Measurements from ENCODE around the gene SEC16A. TPM values are rescaled to one million over a fixed set of nuclear protein-coding genes. Genes with fewer than 3 reads are reported as not detected.

SEC16A gene
- total RNA-seq, 1 donor = 39.4 TPM

GRCh38 chr9:136421791-136422190 is 61.0 kb downstream of the SEC16A start:
- no peak overlapping the region for H3K4me3 ChIP-seq (ENCODE audit: low read depth, low read length)
- no peak for DNase-seq (ENCODE audit: low read depth)
- no peak for TF ChIP-seq CTCF (IDR thresholded peaks at IDR 0.05; ENCODE audit: insufficient read depth, low read length)

GRCh38 chr9:136419092-136419420 is 63.8 kb downstream of the SEC16A start:
- TF ChIP-seq CTCF (IDR thresholded peaks at IDR 0.05; ENCODE audit: insufficient read depth, low read length) = no peak
- no peak for DNase-seq (ENCODE audit: low read depth)
- no peak overlapping the region for H3K4me3 ChIP-seq (ENCODE audit: low read depth, low read length)

GRCh38 chr9:136418182-136419091 is 64.4 kb downstream of the SEC16A start:
- no peak for DNase-seq (ENCODE audit: low read depth)
- TF ChIP-seq CTCF (IDR thresholded peaks at IDR 0.05; ENCODE audit: insufficient read depth, low read length) = no peak
- H3K4me3 ChIP-seq (ENCODE audit: low read depth, low read length) = no peak overlapping the region

DNA sequence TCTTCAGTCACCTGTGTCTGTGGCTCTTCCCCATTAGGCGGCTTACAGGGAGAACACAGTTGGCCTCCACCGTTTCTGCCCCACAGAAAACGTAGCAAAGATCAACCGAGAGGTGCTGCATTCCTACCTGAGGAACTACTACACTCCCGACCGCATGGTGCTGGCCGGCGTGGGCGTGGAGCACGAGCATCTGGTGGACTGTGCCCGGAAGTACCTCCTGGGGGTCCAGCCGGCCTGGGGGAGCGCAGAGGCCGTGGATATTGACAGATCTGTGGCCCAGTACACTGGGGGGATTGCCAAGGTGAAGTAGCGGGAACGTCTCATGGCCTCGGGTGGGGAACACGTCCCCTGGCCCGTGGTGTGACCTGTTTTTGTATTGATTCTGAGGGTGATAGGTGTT is 65.9 kb downstream of the SEC16A start:
- no peak for TF ChIP-seq CTCF (IDR thresholded peaks at IDR 0.05; ENCODE audit: insufficient read depth, low read length)

GRCh38 chr9:136416427-136416826 is 66.4 kb downstream of the SEC16A start:
- no peak overlapping the region for H3K4me3 ChIP-seq (ENCODE audit: low read depth, low read length)
- no peak for TF ChIP-seq CTCF (IDR thresholded peaks at IDR 0.05; ENCODE audit: insufficient read depth, low read length)
- DNase-seq (ENCODE audit: low read depth) = no peak

More for the DNA sequence above, 65.9 kb downstream of the SEC16A start:
- no peak overlapping the region for H3K4me3 ChIP-seq (ENCODE audit: low read depth, low read length)
- DNase-seq (ENCODE audit: low read depth) = no peak

- peak; percentile 22 for DNase-seq (ENCODE audit: low read depth)
- no peak for TF ChIP-seq CTCF (IDR thresholded peaks at IDR 0.05; ENCODE audit: insufficient read depth, low read length)
- no peak overlapping the region for H3K4me3 ChIP-seq (ENCODE audit: low read depth, low read length)
Measured at GRCh38 chr9:136412962-136413361, 69.9 kb downstream of the SEC16A start.
